ENCODE results near the gene HTRA1.

Gene HTRA1

GRCh38 chr10:122454603-122455080 lies 6.7 kb upstream of the HTRA1 start, which contains the start of gene ARMS2:
Gene ARMS2, plus strand, starts transcription at chr10:122454653. Its CDS starts 75 bp downstream, at chr10:122454728.
- 0 out of 2 replicates have a peak, but pooled peaks cover 2% of the 10 kb centered on the region for H3K9me3 ChIP-seq (ENCODE audit: low read length)
- no peaks in the 10 kb centered on the region; the same call in 1 of the 2 replicates for H3K27me3 ChIP-seq (ENCODE audit: insufficient read depth, low read length)
- H3K4me2 ChIP-seq (ENCODE audit: low read length), result no peak within 1 kb of the TSS
- H3K4me3 ChIP-seq (ENCODE audit: low read depth, low read length, poor library complexity, severe bottlenecking), result no peak within 1 kb of the TSS
- H4K20me1 ChIP-seq (ENCODE audit: insufficient read depth, low read length), result no peaks in the 10 kb centered on the region
- no peak within 1 kb of the TSS for H2AFZ ChIP-seq (ENCODE audit: low read length)
- H3F3A ChIP-seq (ENCODE audit: insufficient read depth, low read length), result no peaks in the 10 kb centered on the region
- no peaks in the 10 kb centered on the region for H3K36me3 ChIP-seq (ENCODE audit: insufficient read depth, low read length)
- TF ChIP-seq EZH2 (IDR thresholded peaks at IDR 0.05; ENCODE audit: borderline replicate concordance, low read length) (no peak), CTCF (IDR thresholded peaks at IDR 0.05; ENCODE audit: low read length) (no peak)
- no peaks in the 10 kb centered on the region for H3K9me2 ChIP-seq (ENCODE audit: low read depth, low read length)
- H3K9ac ChIP-seq (ENCODE audit: low read length), result no peak within 1 kb of the TSS
- no peak within 1 kb of the TSS for H3K27ac ChIP-seq (ENCODE audit: low read depth, low read length, poor library complexity, severe bottlenecking)
- no peaks in the 10 kb centered on the region for H3K79me2 ChIP-seq (ENCODE audit: insufficient read depth, low read length)
- H3K4me1 ChIP-seq (ENCODE audit: insufficient read depth, low read length, severe bottlenecking), result no peaks in the 10 kb centered on the region

GRCh38 chr10:122455376-122456079 lies 5.8 kb upstream of the HTRA1 start:
- no peak for TF ChIP-seq CTCF (IDR thresholded peaks at IDR 0.05; ENCODE audit: low read length)
- no peak for TF ChIP-seq EZH2 (IDR thresholded peaks at IDR 0.05; ENCODE audit: borderline replicate concordance, low read length)
- H3K4me2 ChIP-seq (ENCODE audit: low read length), result no peak overlapping the region
- no peaks in the 10 kb centered on the region; the same call in 1 of the 2 replicates for H3K27me3 ChIP-seq (ENCODE audit: insufficient read depth, low read length)
- no peak overlapping the region for H3K9ac ChIP-seq (ENCODE audit: low read length)
- no peaks in the 10 kb centered on the region for H3K4me1 ChIP-seq (ENCODE audit: insufficient read depth, low read length, severe bottlenecking)
- H3K27ac ChIP-seq (ENCODE audit: low read depth, low read length, poor library complexity, severe bottlenecking), result no peak overlapping the region
- no peak overlapping the region for H3K4me3 ChIP-seq (ENCODE audit: low read depth, low read length, poor library complexity, severe bottlenecking)
- 0 out of 2 replicates have a peak, but pooled peaks cover 2% of the 10 kb centered on the region for H3K9me3 ChIP-seq (ENCODE audit: low read length)
- no peaks in the 10 kb centered on the region for H4K20me1 ChIP-seq (ENCODE audit: insufficient read depth, low read length)
- H3K36me3 ChIP-seq (ENCODE audit: insufficient read depth, low read length), result no peaks in the 10 kb centered on the region
- H3K9me2 ChIP-seq (ENCODE audit: low read depth, low read length), result no peaks in the 10 kb centered on the region
- no peaks in the 10 kb centered on the region for H3F3A ChIP-seq (ENCODE audit: insufficient read depth, low read length)
- H3K79me2 ChIP-seq (ENCODE audit: insufficient read depth, low read length), result no peaks in the 10 kb centered on the region
- H2AFZ ChIP-seq (ENCODE audit: low read length), result no peak overlapping the region

GRCh38 chr10:122457934-122458333 lies 3.4 kb upstream of the HTRA1 start:
- Histone ChIP-seq H3K79me2 (ENCODE audit: insufficient read depth, low read length) (no peaks in the 10 kb centered on the region), H3K9ac (ENCODE audit: low read length) (no peak overlapping the region), H3K9me3 (ENCODE audit: low read length) (no peaks in the 10 kb centered on the region), H4K20me1 (ENCODE audit: insufficient read depth, low read length) (no peaks in the 10 kb centered on the region), H3K36me3 (ENCODE audit: insufficient read depth, low read length) (no peaks in the 10 kb centered on the region), H3K9me2 (ENCODE audit: low read depth, low read length) (no peaks in the 10 kb centered on the region), H3K4me1 (ENCODE audit: insufficient read depth, low read length, severe bottlenecking) (no peaks in the 10 kb centered on the region), H3K27me3 (ENCODE audit: insufficient read depth, low read length) (no peaks in the 10 kb centered on the region; the same call in 1 of the 2 replicates), H3K4me2 (ENCODE audit: low read length) (no peak overlapping the region), H3K4me3 (ENCODE audit: low read depth, low read length, poor library complexity, severe bottlenecking) (no peak overlapping the region), H3K27ac (ENCODE audit: low read depth, low read length, poor library complexity, severe bottlenecking) (no peak overlapping the region), H3F3A (ENCODE audit: insufficient read depth, low read length) (no peaks in the 10 kb centered on the region), H2AFZ (ENCODE audit: low read length) (no peak overlapping the region)
- no peak for TF ChIP-seq EZH2 (IDR thresholded peaks at IDR 0.05; ENCODE audit: borderline replicate concordance, low read length)
